Ishikawa (cell line): ENCODE data around the gene NLRP9.

Experiments used
- CEBPB ChIP-seq: IDR thresholded peaks from 2 replicates; pipeline ENCODE4 v1.6.1; 2012
- CREB1 ChIP-seq: IDR thresholded peaks from 2 replicates; pipeline ENCODE4 v1.6.1; 2012; ENCODE audit warnings: low read depth
- EGR1 ChIP-seq: IDR thresholded peaks from 2 replicates; pipeline ENCODE4 v1.6.1; 2012
- EP300 ChIP-seq: IDR thresholded peaks from 2 replicates; pipeline ENCODE4 v1.6.1; 2012; ENCODE audit warnings: borderline replicate concordance
- FOXM1 ChIP-seq: IDR thresholded peaks from 2 replicates; pipeline ENCODE4 v1.6.1; 2012; ENCODE audit warnings: low read depth, borderline replicate concordance
- NFIC ChIP-seq: IDR thresholded peaks from 2 replicates; pipeline ENCODE4 v1.6.1; 2012
- RAD21 ChIP-seq: IDR thresholded peaks from 2 replicates; pipeline ENCODE4 v1.6.1; 2012; ENCODE audit warnings: low read depth
- REST ChIP-seq: IDR thresholded peaks from 2 replicates; pipeline ENCODE4 v1.6.1; 2012; ENCODE audit warnings: low read depth, mild to moderate bottlenecking
- TAF1 ChIP-seq: IDR thresholded peaks from 2 replicates; pipeline ENCODE4 v1.6.1; 2012; ENCODE audit warnings: low read depth, mild to moderate bottlenecking
- TCF12 ChIP-seq: IDR thresholded peaks from 2 replicates; pipeline ENCODE4 v1.6.1; 2012; ENCODE audit warnings: low read depth
- TEAD4 ChIP-seq: IDR thresholded peaks from 2 replicates; pipeline ENCODE4 v1.6.1; 2012
- YY1 ChIP-seq: IDR thresholded peaks from 2 replicates; pipeline ENCODE4 v1.6.1; 2012; ENCODE audit warnings: low read depth
- ZBTB7A ChIP-seq: IDR thresholded peaks from 2 replicates; pipeline ENCODE4 v1.6.1; 2012; ENCODE audit warnings: low read depth
- TF ChIP-seq, protein P1 (sequence below): IDR thresholded peaks from 2 replicates; pipeline ENCODE4 v1.6.1; 2012
- TF ChIP-seq, protein P2 (sequence below): IDR thresholded peaks from 2 replicates; pipeline ENCODE4 v1.6.1; 2012

NLRP9 gene

DNA sequence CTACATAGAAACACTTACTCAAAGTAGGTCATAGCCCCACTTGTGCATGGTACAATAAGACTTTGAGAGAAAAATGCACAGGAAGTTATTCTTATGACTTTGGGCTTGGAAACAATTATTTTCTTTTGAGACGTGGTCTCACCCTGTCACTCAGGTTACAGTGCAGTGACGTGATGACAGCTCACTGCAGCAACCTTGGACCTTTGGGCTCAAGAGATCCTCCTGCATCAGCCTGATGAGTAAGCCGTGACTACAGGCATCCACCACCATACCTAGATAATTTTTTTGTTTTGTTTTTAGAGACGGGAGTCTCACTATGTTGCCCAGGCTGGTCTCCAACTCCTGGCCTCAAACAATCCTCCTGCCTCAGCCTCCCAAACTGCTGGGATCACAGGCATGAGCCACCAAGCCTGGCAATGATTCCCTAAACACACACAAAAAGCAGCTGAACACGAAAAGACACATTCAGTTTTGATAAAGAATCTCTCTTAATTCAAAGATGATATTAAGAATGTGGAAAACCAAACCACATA lies 17.9 kb downstream of the NLRP9 start:
- TF ChIP-seq TCF12 (no peak), FOXM1 (no peak), REST (no peak), CREB1 (no peak), ZBTB7A (no peak), TEAD4 (no peak), EGR1 (no peak), YY1 (no peak), NFIC (no peak)

GRCh38 chr19:55717251-55717650 lies 21.0 kb downstream of the NLRP9 start:
- TF ChIP-seq FOXM1 (no peak), ZBTB7A (no peak), YY1 (no peak), EGR1 (no peak), CEBPB (no peak), TEAD4 (no peak), NFIC (no peak), REST (no peak), TAF1 (no peak), RAD21 (no peak), CREB1 (no peak), EP300 (no peak), TCF12 (no peak)
- TF ChIP-seq, protein P1, sequence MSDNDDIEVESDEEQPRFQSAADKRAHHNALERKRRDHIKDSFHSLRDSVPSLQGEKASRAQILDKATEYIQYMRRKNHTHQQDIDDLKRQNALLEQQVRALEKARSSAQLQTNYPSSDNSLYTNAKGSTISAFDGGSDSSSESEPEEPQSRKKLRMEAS: no peak
- TF ChIP-seq, protein P2, sequence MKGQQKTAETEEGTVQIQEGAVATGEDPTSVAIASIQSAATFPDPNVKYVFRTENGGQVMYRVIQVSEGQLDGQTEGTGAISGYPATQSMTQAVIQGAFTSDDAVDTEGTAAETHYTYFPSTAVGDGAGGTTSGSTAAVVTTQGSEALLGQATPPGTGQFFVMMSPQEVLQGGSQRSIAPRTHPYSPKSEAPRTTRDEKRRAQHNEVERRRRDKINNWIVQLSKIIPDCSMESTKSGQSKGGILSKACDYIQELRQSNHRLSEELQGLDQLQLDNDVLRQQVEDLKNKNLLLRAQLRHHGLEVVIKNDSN: no peak

- TF ChIP-seq EP300 (no peak), ZBTB7A (no peak)
These were observed 21.7 kb downstream of the NLRP9 start for GRCh38 chr19:55716531-55716930.

DNA sequence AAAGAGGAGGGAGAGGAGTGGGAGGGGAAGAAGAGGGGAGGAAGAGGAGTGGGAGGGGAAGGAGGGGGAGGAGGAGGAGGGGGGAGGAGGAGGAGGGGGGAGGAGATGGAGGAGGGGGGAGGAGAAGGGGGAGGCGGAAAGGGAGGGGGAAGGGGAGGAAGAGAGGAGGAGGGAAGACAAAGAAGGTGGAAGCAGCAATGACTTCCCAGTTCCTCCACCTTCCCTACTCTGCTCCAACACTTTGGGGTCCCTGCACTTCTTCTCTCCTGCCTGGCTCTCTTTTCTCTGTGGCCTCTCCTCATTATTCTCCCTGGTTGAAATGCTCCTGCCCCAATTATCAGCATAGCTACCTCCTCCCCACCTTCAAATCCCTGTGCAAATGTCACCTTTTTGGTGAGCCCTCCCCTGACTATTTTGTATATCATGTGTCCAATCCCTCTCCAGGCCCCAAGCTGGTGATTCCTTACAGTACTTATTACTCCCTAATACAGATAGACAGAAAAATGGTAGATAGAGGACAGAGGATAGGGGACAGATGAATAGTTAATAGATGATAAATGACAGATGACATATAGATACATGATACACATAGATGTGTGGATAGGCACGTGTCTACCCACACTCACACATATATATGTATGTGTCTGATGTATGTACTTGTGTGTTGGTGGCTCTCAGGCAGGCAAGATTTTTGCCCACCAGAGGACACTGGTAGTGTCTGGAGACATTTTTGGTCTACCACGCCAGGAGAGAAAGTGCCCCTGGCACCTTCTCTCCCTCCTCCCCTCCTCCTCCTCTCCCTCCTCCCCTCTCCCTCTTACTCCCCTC lies 25.2 kb downstream of the NLRP9 start:
- TF ChIP-seq CREB1 (no peak), ZBTB7A (no peak), REST (no peak), EGR1 (no peak), EP300 (no peak), FOXM1 (no peak), YY1 (no peak), TAF1 (no peak), TEAD4 (no peak), RAD21 (no peak), CEBPB (no peak), TCF12 (no peak), NFIC (no peak)
- TF ChIP-seq, protein P1: no peak
- TF ChIP-seq, protein P2: no peak
